ENCODE data around the gene RPRD1A.

DNA sequence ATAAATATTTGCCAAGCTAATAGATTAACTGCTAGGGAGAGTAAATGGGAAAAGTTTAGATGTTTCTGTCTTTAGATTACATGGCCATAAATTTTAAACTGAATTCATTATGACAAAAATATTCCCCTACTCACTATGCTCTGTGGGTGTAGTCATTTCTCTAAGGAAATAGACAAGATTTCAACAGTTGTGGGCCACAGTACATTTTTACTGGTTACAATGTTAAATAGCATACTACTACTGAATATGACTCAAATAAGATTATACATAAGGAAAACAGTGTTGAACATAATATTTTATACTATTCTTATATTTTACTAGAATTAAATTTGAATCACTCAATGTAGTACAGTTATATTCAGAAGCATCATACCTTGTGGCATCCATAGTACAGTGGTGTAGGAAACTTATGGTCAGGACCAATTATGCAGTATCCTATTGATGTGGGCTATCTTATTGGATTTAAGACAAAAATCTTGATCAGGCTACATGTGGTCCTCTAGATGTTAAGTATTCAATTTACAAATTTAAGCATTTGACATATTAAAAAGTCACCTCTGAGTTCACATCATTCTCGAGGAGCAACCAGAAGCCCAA lies 33.0 kb downstream of the RPRD1A start:
- TF ChIP-seq, protein P1, sequence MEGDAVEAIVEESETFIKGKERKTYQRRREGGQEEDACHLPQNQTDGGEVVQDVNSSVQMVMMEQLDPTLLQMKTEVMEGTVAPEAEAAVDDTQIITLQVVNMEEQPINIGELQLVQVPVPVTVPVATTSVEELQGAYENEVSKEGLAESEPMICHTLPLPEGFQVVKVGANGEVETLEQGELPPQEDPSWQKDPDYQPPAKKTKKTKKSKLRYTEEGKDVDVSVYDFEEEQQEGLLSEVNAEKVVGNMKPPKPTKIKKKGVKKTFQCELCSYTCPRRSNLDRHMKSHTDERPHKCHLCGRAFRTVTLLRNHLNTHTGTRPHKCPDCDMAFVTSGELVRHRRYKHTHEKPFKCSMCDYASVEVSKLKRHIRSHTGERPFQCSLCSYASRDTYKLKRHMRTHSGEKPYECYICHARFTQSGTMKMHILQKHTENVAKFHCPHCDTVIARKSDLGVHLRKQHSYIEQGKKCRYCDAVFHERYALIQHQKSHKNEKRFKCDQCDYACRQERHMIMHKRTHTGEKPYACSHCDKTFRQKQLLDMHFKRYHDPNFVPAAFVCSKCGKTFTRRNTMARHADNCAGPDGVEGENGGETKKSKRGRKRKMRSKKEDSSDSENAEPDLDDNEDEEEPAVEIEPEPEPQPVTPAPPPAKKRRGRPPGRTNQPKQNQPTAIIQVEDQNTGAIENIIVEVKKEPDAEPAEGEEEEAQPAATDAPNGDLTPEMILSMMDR (IDR thresholded peaks at IDR 0.05; ENCODE audit: poor library complexity), result no peak
- TF ChIP-seq EZH2 (IDR thresholded peaks at IDR 0.05; ENCODE audit: borderline replicate concordance), result no peak

Measured in hepatocyte (in vitro differentiated cells).